Heart right ventricle (tissue), 16 donors: ENCODE measurements around the gene RIBC2. TPM values are rescaled to one million over a fixed set of nuclear protein-coding genes. Genes with fewer than 3 reads are reported as not detected.
A peak's percentile ranks its signal among the peaks of the same experiment; 100 is the strongest.
"Not testable (repeated sequence)": the region's sequence is repeated elsewhere in the genome, so short reads cannot be mapped to it uniquely, and the experiment has no call there.

Experiments used
- ATAC-seq, 8 donors: fragments of 200-7000 bp; cut with Tn5 transposase; one replicate each; pipeline ENCODE4 v1.9.1; 2020; ENCODE audit warnings: mild to moderate bottlenecking in 8 of 8, moderate library complexity in 8 of 8, moderate number of reproducible peaks in 1 of 8
- DNase-seq, 2 donors: peaks; one replicate each; pipeline ENCODE4 v3.0.0-alpha.2; 2020
- H3K27ac ChIP-seq, 10 donors: fragments of 200-600 bp; sonication (generic) in 2 of 10; one replicate each; pipeline versions ENCODE4 v1.5.0 to v1.8.0; 2020 to 2022; ENCODE audit warnings: mild to moderate bottlenecking in 3 of 10
- H3K27me3 ChIP-seq, 7 donors: fragments of 200-600 bp; one replicate each; pipeline ENCODE4 v1.8.0; 2021 to 2022; ENCODE audit warnings: mild to moderate bottlenecking in 2 of 7
- H3K36me3 ChIP-seq, 9 donors: fragments of 200-600 bp; sonication (generic) in 1 of 9; one replicate each; pipeline versions ENCODE4 v1.5.0 to v1.8.0; 2020 to 2022; ENCODE audit warnings: mild to moderate bottlenecking in 2 of 9
- H3K4me1 ChIP-seq, 9 donors: fragments of 200-600 bp; sonication (generic) in 1 of 9; one replicate each; pipeline versions ENCODE4 v1.5.0 to v1.8.0; 2020 to 2022; ENCODE audit warnings: mild to moderate bottlenecking in 4 of 9
- H3K4me3 ChIP-seq, 10 donors: fragments of 200-600 bp; sonication (generic) in 2 of 10; one replicate each; pipeline versions ENCODE4 v1.5.0 to v1.8.0; 2020 to 2022; ENCODE audit warnings: mild to moderate bottlenecking in 7 of 10, moderate library complexity in 2 of 10
- H3K9me3 ChIP-seq, 11 donors: fragments of 200-600 bp in 10 of 11; sonication (generic) in 2 of 11; one replicate each; pipeline versions ENCODE4 v1.5.0 to v1.8.0; 2013 to 2022; ENCODE audit warnings: mild to moderate bottlenecking in 2 of 11, control low read depth in 1 of 11, moderate library complexity in 1 of 11
- WGBS, 2 donors: extraction: QIAGEN DNeasy Blood & Tissue Kit; methylation state at CpG; one replicate each; pipeline ENCODE4 v1.1.7; 2013; ENCODE audit warnings: inconsistent platforms in 1 of 2; 5-methylcytosine and 5-hydroxymethylcytosine counted together
- intact Hi-C, 10 donors: fragments of 100-400 bp; cut with DNase I; formaldehyde crosslinking; loops; one replicate each; pipeline versions ENCODE4 v1.11.1 to v1.14.2; 2022
- polyA plus RNA-seq, 2 donors: library from polyadenylated mRNA; stranded (reverse); fragments of 200-250 nt; gene quantifications; one replicate each; pipeline ENCODE4 v1.2.3, GENCODE V29; 2013
- total RNA-seq, 10 donors: library from RNA; stranded (reverse); fragmentation: NEBNext Ultra II Directional in 3 of 10; extraction: Animal tissue kit (Norgen Biotek cat#: 25700) in 3 of 10; gene quantifications; one replicate each; pipeline versions ENCODE4 v1.2.1 to v1.2.4, GENCODE V29; 2021 to 2023
- TF ChIP-seq, protein P1 (sequence below), 9 donors: fragments of 200-600 bp; sonication (generic) in 2 of 9; IDR thresholded peaks; one replicate each; pipeline versions ENCODE4 v1.5.0 to v1.8.0; 2021 to 2022; ENCODE audit warnings: antibody characterized with exemption in 9 of 9, mild to moderate bottlenecking in 5 of 9, moderate library complexity in 1 of 9
- donor health status: Arrhythmogenic right ventricular cardiomyopathy.
- donor health status: ischemic (EF 13 %, LVEDD 7.1; RV severe dilation, severe dysfunction).
- donor health status: healthy with polysubstance abuse.
- donor health status: DM: no; HTN: yes; CAD: no.
- donor health status: DM: no; HTN: no; CAD: no.
- donor health status: ischemic (EF 25% LVEDD 6.9; RV normal size, moderate dysfunction).
- donor health status: ischemic (EF 25% LVEDD 5.7; RV mildly dilated, moderate dysfunction).
- donor health status: healthy.
- donor health status: DM: yes; HTN: yes; CAD: no.
- donor health status: Ischemic cardiomyopathy.
- donor health status: ischemic (EF 35%, LVEDD 5.7; RV mildly dilated, moderate dysfunction).
- donor health status: nonischemic (EF 11% LVEDD 7.7; RV severe dilation, severe dysfunction).
- donor health status: DM: yes; HTN: yes; CAD: no.
- donor health status: PGD.
- donor health status: ischemic (EF 29% LVEDD 5.4; RV normal size, mild dysfunction).
- donor health status: nonischemic (EF 23%, LVEDD 6.1; RV moderate dilation, normal function).

The RIBC2 gene
- total and polyA plus RNA-seq, 12 donors: 0.06 to 1.2 (median 0.20) TPM; not detected in 9

DNA sequence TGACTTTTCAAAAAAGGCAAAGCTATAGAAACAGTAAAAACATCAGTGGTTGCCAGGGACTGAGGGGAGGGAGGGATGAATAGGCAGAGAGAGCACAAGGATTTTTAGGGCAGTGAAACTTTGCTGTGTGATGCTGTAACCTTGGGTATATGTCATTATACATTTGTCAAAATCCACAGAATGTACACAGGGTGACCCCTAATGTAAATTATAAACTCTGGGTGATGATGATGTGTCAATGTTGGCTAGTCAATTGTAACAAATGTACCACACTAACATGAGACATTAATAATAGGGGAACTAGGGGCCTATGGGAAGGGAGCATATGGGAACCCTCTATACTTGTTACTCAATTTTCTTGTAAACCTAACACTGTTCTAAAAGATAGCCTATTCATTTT is 24.8 kb downstream of the RIBC2 start:
- Histone ChIP-seq H3K36me3 (no peaks in the 10 kb centered on the region), H3K4me3 (no peak overlapping the region), H3K27ac (no peak overlapping the region), H3K9me3 (no peaks in the 10 kb centered on the region), H3K27me3 (peaks cover 0 to 24% (median 0%) of the 10 kb centered on the region in 7 donors), H3K4me1 (peaks cover 0 to 18% (median 8%) of the 10 kb centered on the region in 9 donors)
- TF ChIP-seq, protein P1, sequence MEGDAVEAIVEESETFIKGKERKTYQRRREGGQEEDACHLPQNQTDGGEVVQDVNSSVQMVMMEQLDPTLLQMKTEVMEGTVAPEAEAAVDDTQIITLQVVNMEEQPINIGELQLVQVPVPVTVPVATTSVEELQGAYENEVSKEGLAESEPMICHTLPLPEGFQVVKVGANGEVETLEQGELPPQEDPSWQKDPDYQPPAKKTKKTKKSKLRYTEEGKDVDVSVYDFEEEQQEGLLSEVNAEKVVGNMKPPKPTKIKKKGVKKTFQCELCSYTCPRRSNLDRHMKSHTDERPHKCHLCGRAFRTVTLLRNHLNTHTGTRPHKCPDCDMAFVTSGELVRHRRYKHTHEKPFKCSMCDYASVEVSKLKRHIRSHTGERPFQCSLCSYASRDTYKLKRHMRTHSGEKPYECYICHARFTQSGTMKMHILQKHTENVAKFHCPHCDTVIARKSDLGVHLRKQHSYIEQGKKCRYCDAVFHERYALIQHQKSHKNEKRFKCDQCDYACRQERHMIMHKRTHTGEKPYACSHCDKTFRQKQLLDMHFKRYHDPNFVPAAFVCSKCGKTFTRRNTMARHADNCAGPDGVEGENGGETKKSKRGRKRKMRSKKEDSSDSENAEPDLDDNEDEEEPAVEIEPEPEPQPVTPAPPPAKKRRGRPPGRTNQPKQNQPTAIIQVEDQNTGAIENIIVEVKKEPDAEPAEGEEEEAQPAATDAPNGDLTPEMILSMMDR (IDR thresholded peaks at IDR 0.05): no peak
- no peak for DNase-seq
- intact Hi-C loops: loop anchor here in 5 of 10 donors (5.0 to 10.0 kb wide), 5 partner anchors 114 to 334 kb away; no protein-coding TSS in a partner anchor
- ATAC-seq: no peak

DNA sequence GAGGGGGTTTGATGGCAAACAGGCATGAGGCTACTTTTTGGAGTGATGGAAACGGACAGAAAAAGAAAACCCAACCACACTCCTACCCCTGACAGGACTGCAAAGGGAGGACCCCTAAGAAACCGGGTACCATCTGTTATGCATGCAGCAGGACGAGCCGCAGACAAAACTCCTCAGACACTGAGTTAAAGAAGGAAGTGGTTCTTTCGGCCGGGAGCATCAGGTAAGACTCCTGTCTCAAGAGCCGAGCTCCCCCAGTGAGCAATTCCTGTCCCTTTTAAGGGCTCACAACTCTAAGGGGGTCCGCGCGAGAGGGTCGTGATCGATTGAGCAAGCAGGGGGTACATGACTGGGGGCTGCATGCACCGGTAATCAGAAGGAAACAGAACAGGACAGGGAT is 27.2 kb downstream of the RIBC2 start:
- Histone ChIP-seq H3K4me1 (peaks cover 0 to 11% (median 0%) of the 10 kb centered on the region in 9 donors), H3K27me3 (peaks cover 0 to 24% (median 0%) of the 10 kb centered on the region in 7 donors)
- not testable (repeated sequence) for ATAC-seq, H3K36me3 ChIP-seq, DNase-seq, H3K9me3 ChIP-seq, H3K27ac ChIP-seq, H3K4me3 ChIP-seq
- intact Hi-C loops: loop anchor here in 9 of 10 donors (1.0 to 10.0 kb wide), 3 partner anchors 74 to 113 kb away; no protein-coding TSS in a partner anchor
- 51 to 55% methylated on average over 13 of the region's 13 CpGs for WGBS, 2 donors

DNA sequence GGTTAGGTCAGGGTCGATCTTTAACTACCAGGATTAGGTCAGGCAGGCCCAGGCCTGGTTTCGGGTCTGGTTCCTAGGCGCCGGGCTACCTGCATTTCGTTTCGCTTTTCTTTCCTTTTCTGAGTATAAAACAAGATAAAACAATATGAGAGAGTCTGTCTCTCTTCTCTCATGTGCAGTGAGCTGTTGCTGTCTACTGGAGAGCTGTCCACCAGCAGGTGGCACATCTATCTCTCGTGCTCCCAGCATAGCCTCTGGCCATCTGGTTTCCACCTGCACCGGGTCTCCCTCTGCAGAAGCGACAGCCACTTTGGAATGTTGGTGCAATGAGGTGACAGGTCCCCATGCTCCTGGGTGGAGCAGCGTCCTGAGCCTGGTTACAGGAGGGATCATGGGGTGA is 27.6 kb downstream of the RIBC2 start:
- intact Hi-C loops: loop anchor here in 9 of 10 donors (1.0 to 10.0 kb wide), 3 partner anchors 74 to 112 kb away; no protein-coding TSS in a partner anchor
- no peak overlapping the region for H3K27ac ChIP-seq
- no peaks in the 10 kb centered on the region for H3K36me3 ChIP-seq
- H3K27me3 ChIP-seq: peaks cover 0 to 24% (median 0%) of the 10 kb centered on the region in 7 donors
- peaks cover 0 to 6% (median 0%) of the 10 kb centered on the region in 9 donors for H3K4me1 ChIP-seq
- H3K4me3 ChIP-seq: no peak overlapping the region
- TF ChIP-seq, protein P1 (IDR thresholded peaks at IDR 0.05): peak; percentile 37 to 80 (median 65)
- no peaks in the 10 kb centered on the region for H3K9me3 ChIP-seq
- 19 to 20% methylated on average over 10 of the region's 10 CpGs for WGBS, 2 donors
- DNase-seq (peak; percentile 44 to 56), ATAC-seq (peak; percentile 86 to 93 (median 91))

DNA sequence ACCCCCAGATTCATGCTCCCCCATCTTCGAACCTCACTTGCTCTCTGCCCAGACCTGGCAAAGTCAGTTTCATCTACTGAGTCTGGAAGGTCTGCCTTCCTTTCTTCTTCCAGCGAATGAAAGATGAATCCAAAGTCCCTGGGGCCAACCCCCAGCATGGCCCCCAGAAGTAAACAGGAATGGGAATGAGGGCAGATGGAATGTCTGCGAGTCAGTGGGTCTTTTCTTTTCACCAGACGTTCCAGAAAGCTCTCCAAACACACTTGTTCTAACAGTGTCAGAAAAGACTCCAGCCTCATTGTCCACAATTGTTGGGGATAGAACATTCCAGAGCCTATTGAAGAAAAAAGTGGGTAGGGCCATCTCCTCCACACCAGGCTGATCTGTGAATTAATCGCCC is 28.6 kb downstream of the RIBC2 start:
- intact Hi-C loops: loop anchor here in 2 of 10 donors (2.0 to 10.0 kb wide), 2 partner anchors 73 to 111 kb away; no protein-coding TSS in a partner anchor
- WGBS, 2 donors: 80 to 81% methylated on average over 5 of the region's 5 CpGs

More for the DNA sequence above, 28.6 kb downstream of the RIBC2 start:
- ATAC-seq (no peak), DNase-seq (no peak)
- TF ChIP-seq, protein P1 (IDR thresholded peaks at IDR 0.05): no peak
- Histone ChIP-seq H3K27me3 (peaks cover 0 to 24% (median 0%) of the 10 kb centered on the region in 7 donors), H3K9me3 (no peaks in the 10 kb centered on the region), H3K4me3 (no peak overlapping the region), H3K27ac (no peak overlapping the region), H3K4me1 (peaks cover 0 to 6% (median 0%) of the 10 kb centered on the region in 9 donors), H3K36me3 (no peaks in the 10 kb centered on the region)
